Measurements from ENCODE around the gene PIRT.

Gene PIRT

GRCh38 chr17:10785295-10785694 is 52.6 kb downstream of the PIRT start:
- H3K4me2 ChIP-seq (ENCODE audit: low read depth, low read length, poor library complexity, severe bottlenecking), result no peak overlapping the region
- H3K27me3 ChIP-seq (ENCODE audit: insufficient read depth, low read length, poor library complexity, severe bottlenecking), result no peaks in the 10 kb centered on the region
- H3K4me3 ChIP-seq (ENCODE audit: low read length, poor library complexity, severe bottlenecking), result no peak overlapping the region
- peaks cover 5% of the 10 kb centered on the region for H3K9me3 ChIP-seq (ENCODE audit: insufficient read depth, low read depth, low read length)
- H3F3A ChIP-seq (ENCODE audit: low read depth), result no peaks in the 10 kb centered on the region
- no peak overlapping the region for H3K9ac ChIP-seq (ENCODE audit: low read depth, low read length, poor library complexity, severe bottlenecking)
- no peaks in the 10 kb centered on the region for H4K20me1 ChIP-seq (ENCODE audit: insufficient read depth, low read length, poor library complexity, severe bottlenecking)
- no peaks in the 10 kb centered on the region for H3K9me2 ChIP-seq (replicated peaks; ENCODE audit: low read depth, low read length)
- no peaks in the 10 kb centered on the region for H3K79me2 ChIP-seq (ENCODE audit: insufficient read depth, low read length)
- peaks cover 20% of the 10 kb centered on the region for H3K4me1 ChIP-seq (ENCODE audit: insufficient read depth, low read length, poor library complexity, severe bottlenecking)
- no peaks in the 10 kb centered on the region for H3K36me3 ChIP-seq (ENCODE audit: insufficient read depth, low read length)
- H2AFZ ChIP-seq (ENCODE audit: low read length), result 0 out of 2 replicates have a peak overlapping the region, but pooled peaks have one; percentile 40
- no peak for TF ChIP-seq CTCF (conservative IDR thresholded peaks at IDR 0.05; ENCODE audit: low read length)
- no peak for TF ChIP-seq EZH2phosphoT487 (IDR thresholded peaks at IDR 0.05; ENCODE audit: borderline replicate concordance)

- H3K79me2 ChIP-seq (ENCODE audit: insufficient read depth, low read length), result no peaks in the 10 kb centered on the region
- peaks cover 9% of the 10 kb centered on the region for H3K9me3 ChIP-seq (ENCODE audit: insufficient read depth, low read depth, low read length)
- TF ChIP-seq EZH2phosphoT487 (IDR thresholded peaks at IDR 0.05; ENCODE audit: borderline replicate concordance), result no peak
- TF ChIP-seq CTCF (conservative IDR thresholded peaks at IDR 0.05; ENCODE audit: low read length), result no peak
- no peak overlapping the region for H3K4me2 ChIP-seq (ENCODE audit: low read depth, low read length, poor library complexity, severe bottlenecking)
- H3K4me3 ChIP-seq (ENCODE audit: low read length, poor library complexity, severe bottlenecking), result no peak overlapping the region
- no peaks in the 10 kb centered on the region for H3K9me2 ChIP-seq (replicated peaks; ENCODE audit: low read depth, low read length)
- no peaks in the 10 kb centered on the region for H4K20me1 ChIP-seq (ENCODE audit: insufficient read depth, low read length, poor library complexity, severe bottlenecking)
- no peaks in the 10 kb centered on the region for H3F3A ChIP-seq (ENCODE audit: low read depth)
- no peak overlapping the region for H2AFZ ChIP-seq (ENCODE audit: low read length)
- no peak overlapping the region for H3K9ac ChIP-seq (ENCODE audit: low read depth, low read length, poor library complexity, severe bottlenecking)
- peaks cover 5% of the 10 kb centered on the region for H3K4me1 ChIP-seq (ENCODE audit: insufficient read depth, low read length, poor library complexity, severe bottlenecking)
- H3K36me3 ChIP-seq (ENCODE audit: insufficient read depth, low read length), result no peaks in the 10 kb centered on the region
- H3K27me3 ChIP-seq (ENCODE audit: insufficient read depth, low read length, poor library complexity, severe bottlenecking), result no peaks in the 10 kb centered on the region
Measured at GRCh38 chr17:10779609-10780008, 58.3 kb downstream of the PIRT start.

GRCh38 chr17:10777890-10778289 is 60.0 kb downstream of the PIRT start:
- Histone ChIP-seq H3K4me1 (ENCODE audit: insufficient read depth, low read length, poor library complexity, severe bottlenecking) (peaks cover 12% of the 10 kb centered on the region), H3K9ac (ENCODE audit: low read depth, low read length, poor library complexity, severe bottlenecking) (no peak overlapping the region), H3F3A (ENCODE audit: low read depth) (no peaks in the 10 kb centered on the region), H3K79me2 (ENCODE audit: insufficient read depth, low read length) (no peaks in the 10 kb centered on the region), H3K4me3 (ENCODE audit: low read length, poor library complexity, severe bottlenecking) (no peak overlapping the region), H2AFZ (ENCODE audit: low read length) (no peak overlapping the region), H3K4me2 (ENCODE audit: low read depth, low read length, poor library complexity, severe bottlenecking) (no peak overlapping the region), H3K36me3 (ENCODE audit: insufficient read depth, low read length) (no peaks in the 10 kb centered on the region), H4K20me1 (ENCODE audit: insufficient read depth, low read length, poor library complexity, severe bottlenecking) (no peaks in the 10 kb centered on the region), H3K27me3 (ENCODE audit: insufficient read depth, low read length, poor library complexity, severe bottlenecking) (no peaks in the 10 kb centered on the region), H3K9me3 (ENCODE audit: insufficient read depth, low read depth, low read length) (peaks cover 8% of the 10 kb centered on the region), H3K9me2 (replicated peaks; ENCODE audit: low read depth, low read length) (no peaks in the 10 kb centered on the region)
- TF ChIP-seq CTCF (conservative IDR thresholded peaks at IDR 0.05; ENCODE audit: low read length), result no peak
- TF ChIP-seq EZH2phosphoT487 (IDR thresholded peaks at IDR 0.05; ENCODE audit: borderline replicate concordance), result no peak

Data from Loucy (cell line).